ENCODE data around the gene ACSM4. TPM values are rescaled to one million over a fixed set of nuclear protein-coding genes. Genes with fewer than 3 reads are reported as not detected.

Gene ACSM4
- total and polyA plus RNA-seq, 10 donors = not detected

DNA sequence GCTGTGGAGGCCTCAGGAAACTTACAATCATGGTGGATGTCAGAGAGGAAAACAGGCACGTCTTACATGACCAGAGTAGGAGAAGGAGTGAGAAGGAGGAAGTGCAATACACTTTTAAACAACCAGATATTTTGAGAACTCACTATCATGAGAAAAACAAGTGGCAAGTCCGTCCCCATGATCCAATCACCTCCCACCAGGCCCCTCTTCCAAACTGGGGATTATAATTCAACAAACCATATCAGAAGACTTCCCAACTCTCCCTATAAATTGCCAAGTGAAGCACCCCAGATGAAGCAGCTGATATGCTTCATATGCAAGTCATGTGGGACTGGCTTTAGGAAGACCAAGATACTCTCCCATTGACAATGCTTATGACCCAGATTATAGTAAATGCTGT lies 11.6 kb upstream of the ACSM4 start:
- intact Hi-C loops (cut with DNase I; ENCODE audit: low total_unique reads) = no loop called here
- Histone ChIP-seq H3K9me3 (peaks cover 0 to 40% (median 25%) of the 10 kb centered on the region in 8 donors), H3K27ac (no peak overlapping the region), H3K27me3 (replicated peaks in 1 of 7) (peaks cover 0 to 4% (median 0%) of the 10 kb centered on the region in 7 donors), H3K4me1 (no peaks in the 10 kb centered on the region), H3K4me3 (no peak overlapping the region), H3K36me3 (no peaks in the 10 kb centered on the region)
- WGBS, 5 donors = 52 to 74% (median 67%) methylated on average over 2 of the region's 2 CpGs
- DNase-seq = no peak
- TF ChIP-seq POLR2A (IDR thresholded peaks at IDR 0.05) (no peak), POLR2AphosphoS5 (IDR thresholded peaks at IDR 0.05) (no peak), CTCF (IDR thresholded peaks at IDR 0.05 in 8 of 11, conservative IDR thresholded peaks at IDR 0.05 in 3 of 11) (no peak)

DNA sequence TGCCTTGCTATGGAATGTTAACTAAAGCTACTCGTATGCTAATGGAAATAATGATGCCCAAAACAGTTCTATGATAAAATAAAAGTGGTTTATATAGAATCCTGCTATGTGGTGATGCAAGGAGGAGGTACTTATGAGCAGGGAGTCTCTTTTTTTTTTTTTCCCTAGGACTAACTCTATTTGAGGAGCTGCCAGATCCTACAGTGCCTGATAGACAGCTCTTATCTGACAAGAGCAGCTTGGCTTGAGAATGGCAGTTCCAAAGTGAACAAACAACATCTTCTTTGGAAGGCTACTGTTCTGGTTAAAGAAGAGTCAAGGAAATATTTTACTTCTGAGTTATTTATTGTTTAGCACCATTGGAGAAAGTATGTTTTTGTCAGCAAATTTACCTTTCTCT lies 10.2 kb upstream of the ACSM4 start:
- Histone ChIP-seq H3K27ac (no peak overlapping the region), H3K27me3 (replicated peaks in 1 of 7) (peaks cover 0 to 4% (median 0%) of the 10 kb centered on the region in 7 donors), H3K36me3 (no peaks in the 10 kb centered on the region), H3K4me1 (no peaks in the 10 kb centered on the region), H3K4me3 (no peak overlapping the region), H3K9me3 (peaks cover 0 to 27% (median 19%) of the 10 kb centered on the region in 8 donors)
- WGBS, 5 donors = 38 to 90% (median 72%) methylated on average over 1 of the region's 1 CpG
- intact Hi-C loops (cut with DNase I; ENCODE audit: low total_unique reads) = no loop called here
- no peak for DNase-seq
- TF ChIP-seq POLR2AphosphoS5 (IDR thresholded peaks at IDR 0.05) (no peak), CTCF (IDR thresholded peaks at IDR 0.05 in 8 of 11, conservative IDR thresholded peaks at IDR 0.05 in 3 of 11) (no peak), POLR2A (IDR thresholded peaks at IDR 0.05) (no peak)

GRCh38 chr12:7295529-7295928 lies 8.3 kb upstream of the ACSM4 start:
- Histone ChIP-seq H3K4me3 (no peak overlapping the region), H3K27ac (no peak overlapping the region), H3K4me1 (no peaks in the 10 kb centered on the region), H3K27me3 (replicated peaks in 1 of 7) (peaks cover 0 to 12% (median 0%) of the 10 kb centered on the region in 7 donors), H3K36me3 (no peaks in the 10 kb centered on the region), H3K9me3 (peaks cover 0 to 10% (median 4%) of the 10 kb centered on the region in 8 donors)
- 74 to 96% (median 90%) methylated on average over 1 of the region's 1 CpG for WGBS, 5 donors
- intact Hi-C loops (cut with DNase I; ENCODE audit: low total_unique reads) = no loop called here
- DNase-seq = no peak
- no peak for TF ChIP-seq CTCF (IDR thresholded peaks at IDR 0.05 in 8 of 11, conservative IDR thresholded peaks at IDR 0.05 in 3 of 11)

- H3K36me3 ChIP-seq = no peaks in the 10 kb centered on the region
- intact Hi-C loops (cut with DNase I; ENCODE audit: low total_unique reads) = no loop called here
- H3K27ac ChIP-seq = no peak overlapping the region
- no peak overlapping the region for H3K4me3 ChIP-seq
- no peaks in the 10 kb centered on the region for H3K9me3 ChIP-seq
- TF ChIP-seq POLR2A (IDR thresholded peaks at IDR 0.05) (no peak), CTCF (IDR thresholded peaks at IDR 0.05 in 8 of 11, conservative IDR thresholded peaks at IDR 0.05 in 3 of 11) (no peak), POLR2AphosphoS5 (IDR thresholded peaks at IDR 0.05) (no peak)
- 92 to 98% (median 94%) methylated on average over 2 of the region's 2 CpGs for WGBS, 5 donors
- no peaks in the 10 kb centered on the region for H3K4me1 ChIP-seq
- H3K27me3 ChIP-seq (replicated peaks in 1 of 7) = peaks cover 0 to 12% (median 0%) of the 10 kb centered on the region in 7 donors
- no peak for DNase-seq
Observed at GRCh38 chr12:7297865-7298264, 6.0 kb upstream of the ACSM4 start.

Data from spleen (tissue), 11 donors.